Osteocyte (in vitro differentiated cells): ENCODE measurements around the gene HPSE2. TPM values are rescaled to one million over a fixed set of nuclear protein-coding genes. Genes with fewer than 3 reads are reported as not detected.

Experiments
- DNase-seq: peaks from one replicate; pipeline ENCODE4 v3.0.0; 2021; ENCODE audit warnings: mixed read lengths; ENCODE audit not compliant: unreplicated experiment; ENCODE audit errors: extremely low spot score
- H3K27ac Mint-ChIP-seq: one replicate; pipeline ENCODE4 v1.8.0; 2021; ENCODE audit warnings: mild to moderate bottlenecking, mixed read lengths; ENCODE audit not compliant: unreplicated experiment
- H3K27me3 Mint-ChIP-seq: one replicate; pipeline ENCODE4 v1.8.0; 2021; ENCODE audit warnings: mixed read lengths; ENCODE audit not compliant: unreplicated experiment
- H3K36me3 Mint-ChIP-seq: one replicate; pipeline ENCODE4 v1.8.0; 2021; ENCODE audit warnings: mixed read lengths; ENCODE audit not compliant: unreplicated experiment
- H3K4me1 Mint-ChIP-seq: one replicate; pipeline ENCODE4 v1.8.0; 2021; ENCODE audit warnings: mixed read lengths; ENCODE audit not compliant: unreplicated experiment
- H3K4me3 Mint-ChIP-seq: one replicate; pipeline ENCODE4 v1.8.0; 2021; ENCODE audit warnings: mild to moderate bottlenecking, moderate library complexity, mixed read lengths; ENCODE audit not compliant: unreplicated experiment
- H3K9me3 Mint-ChIP-seq: one replicate; pipeline ENCODE4 v1.8.0; 2021; ENCODE audit warnings: mixed read lengths; ENCODE audit not compliant: unreplicated experiment
- CTCF ChIP-seq: fragments of 200-600 bp; sonication (generic); IDR thresholded peaks from 2 replicates; pipeline ENCODE4 v1.5.0; 2021; ENCODE audit warnings: antibody characterized with exemption, mild to moderate bottlenecking, moderate library complexity
- total RNA-seq: library from RNA; stranded (reverse); gene quantifications from 2 replicates; pipeline ENCODE4 v1.2.1, GENCODE V29; 2021

The HPSE2 gene
- total RNA-seq, 1 donor from 2014 or later: not detected

DNA sequence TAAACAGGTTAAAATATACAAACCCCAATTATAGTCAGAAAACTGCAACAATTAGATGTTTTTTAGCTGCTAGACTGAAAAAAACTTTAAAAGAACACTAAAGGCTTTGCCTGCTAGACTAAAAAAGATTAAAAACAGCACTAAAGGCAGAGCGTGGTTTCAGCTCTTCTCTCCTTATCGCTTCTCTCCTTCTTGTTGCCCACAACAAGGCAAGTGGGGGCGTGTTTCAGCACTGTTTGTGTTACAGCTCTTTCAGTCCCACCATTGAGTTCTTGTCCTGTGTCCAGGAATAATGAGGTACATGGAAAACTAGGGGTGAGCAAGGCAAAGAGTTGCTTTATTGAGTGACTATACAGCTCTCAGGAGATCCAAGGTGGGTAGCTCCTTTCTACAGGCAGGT, 112.3 kb downstream of the HPSE2 start:
- H3K9me3 Mint-ChIP-seq: peaks cover 29% of the 10 kb centered on the region
- H3K4me1 Mint-ChIP-seq: no peaks in the 10 kb centered on the region
- H3K27ac Mint-ChIP-seq: no peak overlapping the region
- no peaks in the 10 kb centered on the region for H3K36me3 Mint-ChIP-seq
- no peaks in the 10 kb centered on the region for H3K27me3 Mint-ChIP-seq
- no peak overlapping the region for H3K4me3 Mint-ChIP-seq
- DNase-seq: no peak
- TF ChIP-seq CTCF: no peak

DNA sequence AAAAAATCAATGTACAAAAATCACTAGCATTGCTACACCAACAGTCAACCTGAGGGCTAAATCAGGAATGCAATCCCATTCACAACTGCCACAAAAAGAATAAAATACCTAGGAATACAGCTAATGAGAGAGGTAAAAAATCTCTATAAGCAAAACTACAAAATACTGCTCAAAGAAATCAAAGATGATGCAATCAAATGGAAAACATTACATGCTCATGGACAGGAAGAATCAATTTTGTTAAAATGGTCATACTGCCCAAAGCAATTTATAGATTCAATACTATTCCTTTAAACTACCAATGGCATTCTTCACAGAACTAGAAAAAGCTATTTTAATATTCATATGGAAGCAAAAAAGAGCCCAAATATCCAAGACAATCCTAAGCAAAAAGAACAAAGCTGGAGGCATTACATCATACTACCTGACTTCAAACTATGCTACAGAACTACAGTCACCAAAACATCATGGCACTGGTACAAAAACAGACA, 116.3 kb downstream of the HPSE2 start:
- TF ChIP-seq CTCF: no peak
- Mint-ChIP-seq H3K27me3 (no peaks in the 10 kb centered on the region), H3K4me1 (no peaks in the 10 kb centered on the region), H3K4me3 (no peak overlapping the region), H3K27ac (no peak overlapping the region), H3K9me3 (peaks cover 12% of the 10 kb centered on the region), H3K36me3 (no peaks in the 10 kb centered on the region)
- DNase-seq: no peak

DNA sequence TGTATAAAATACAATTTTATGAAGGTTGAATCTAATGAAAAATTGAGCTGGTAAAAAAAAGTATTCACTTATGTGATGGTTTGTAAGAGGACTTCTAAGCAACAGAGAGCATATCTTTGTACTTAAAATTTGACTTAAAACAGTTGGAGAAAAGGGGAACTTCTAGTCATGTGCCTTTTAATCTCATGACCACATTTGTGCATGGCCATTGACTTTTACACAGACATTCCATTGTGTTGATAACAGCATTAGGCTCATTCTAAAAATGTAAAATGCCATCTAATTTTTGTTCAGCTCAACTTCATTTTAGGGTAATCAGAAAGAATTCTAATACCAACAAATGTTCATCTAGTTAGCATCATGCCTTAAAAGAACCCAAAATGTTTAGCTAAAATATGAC, 119.9 kb downstream of the HPSE2 start:
- DNase-seq: no peak
- Mint-ChIP-seq H3K27ac (no peak overlapping the region), H3K36me3 (no peaks in the 10 kb centered on the region), H3K9me3 (peaks cover 12% of the 10 kb centered on the region), H3K27me3 (no peaks in the 10 kb centered on the region), H3K4me3 (no peak overlapping the region), H3K4me1 (no peaks in the 10 kb centered on the region)
- no peak for TF ChIP-seq CTCF

- Mint-ChIP-seq H3K4me3 (no peak overlapping the region), H3K9me3 (peaks cover 8% of the 10 kb centered on the region), H3K36me3 (no peaks in the 10 kb centered on the region), H3K27me3 (no peaks in the 10 kb centered on the region), H3K4me1 (no peaks in the 10 kb centered on the region), H3K27ac (no peak overlapping the region)
- TF ChIP-seq CTCF: no peak
- DNase-seq: no peak
These were observed 150.3 kb downstream of the HPSE2 start for GRCh38 chr10:99085358-99085757.

- no peaks in the 10 kb centered on the region for H3K4me1 Mint-ChIP-seq
- no peak overlapping the region for H3K4me3 Mint-ChIP-seq
- no peak for DNase-seq
- no peaks in the 10 kb centered on the region for H3K36me3 Mint-ChIP-seq
- H3K27ac Mint-ChIP-seq: no peak overlapping the region
- no peaks in the 10 kb centered on the region for H3K27me3 Mint-ChIP-seq
- peaks cover 8% of the 10 kb centered on the region for H3K9me3 Mint-ChIP-seq
- no peak for TF ChIP-seq CTCF
These were observed 151.5 kb downstream of the HPSE2 start for GRCh38 chr10:99084161-99084560.
